Esophagus muscularis mucosa (tissue), 4 donors: ENCODE measurements around the gene POLR3C.

Experiments used
- CTCF ChIP-seq, 3 experiments: fragments of 200-600 bp in 2 of 3; fragments of 450-650 bp in 1 of 3; sonication (generic) in 2 of 3; IDR thresholded peaks; one replicate each; pipeline ENCODE4 v1.5.1; 2017 to 2019; ENCODE audit warnings: antibody characterized with exemption in 3 of 3, mild to moderate bottlenecking in 2 of 3, moderate library complexity in 1 of 3
- EP300 ChIP-seq: sonication (generic); formaldehyde crosslinking; IDR thresholded peaks from one replicate; pipeline ENCODE4 v1.6.1; 2017; ENCODE audit warnings: antibody characterized with exemption
- POLR2A ChIP-seq: fragments of 450-650 bp; IDR thresholded peaks from one replicate; pipeline ENCODE4 v1.6.1; 2017; ENCODE audit warnings: antibody characterized with exemption, moderate library complexity, mild to moderate bottlenecking, low read depth
- POLR2AphosphoS5 ChIP-seq, 2 donors: sonication (generic); formaldehyde crosslinking; IDR thresholded peaks; one replicate each; pipeline ENCODE4 v1.6.1; 2017; ENCODE audit warnings: antibody characterized with exemption in 2 of 2

- no peak for TF ChIP-seq POLR2A
- TF ChIP-seq EP300: no peak
- TF ChIP-seq CTCF (IDR thresholded peaks at IDR 0.05): no peak
- TF ChIP-seq POLR2AphosphoS5 (IDR thresholded peaks at IDR 0.05): no peak
Measured at GRCh38 chr1:145804235-145805045, 19.6 kb upstream of the POLR3C start.
